GM19193 (cell line): ENCODE data around the gene TP63.

Source experiments
- POLR2A ChIP-seq: IDR thresholded peaks from 4 replicates; pipeline ENCODE4 v1.6.1; 2011; ENCODE audit not compliant: insufficient read depth, insufficient read length; ENCODE audit errors: extremely low read depth

Gene TP63

DNA sequence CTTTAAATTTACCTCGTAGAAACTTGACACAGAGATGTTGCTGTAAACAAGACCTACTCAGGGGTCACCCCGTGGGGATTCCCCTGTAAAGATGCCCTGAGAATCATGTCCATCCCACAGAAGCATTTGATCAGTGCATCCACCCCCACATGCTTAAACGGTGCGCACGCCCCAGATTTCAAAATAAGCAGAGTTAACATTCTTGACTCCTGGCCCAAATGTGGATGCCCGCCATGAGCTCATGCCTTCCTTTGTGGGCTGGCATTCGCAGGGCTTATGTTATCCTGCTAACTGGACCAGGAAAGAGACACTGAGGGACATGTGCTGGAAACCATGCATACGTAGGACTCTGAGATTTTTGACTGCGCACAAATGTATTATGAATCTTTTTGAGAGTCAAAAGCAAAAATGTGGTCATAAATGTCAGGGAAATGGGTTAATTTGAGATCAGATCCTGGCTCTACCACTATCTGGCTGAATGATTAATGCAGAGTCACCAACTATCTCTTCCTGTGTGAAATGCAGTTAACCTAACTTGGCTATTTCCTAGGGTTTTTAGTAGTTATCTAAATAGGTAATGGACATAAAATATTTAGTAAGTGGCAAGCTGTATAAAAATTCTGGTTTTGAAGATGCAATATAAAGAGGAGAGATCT is 9.1 kb upstream of the TP63 start:
- no peak for TF ChIP-seq POLR2A

DNA sequence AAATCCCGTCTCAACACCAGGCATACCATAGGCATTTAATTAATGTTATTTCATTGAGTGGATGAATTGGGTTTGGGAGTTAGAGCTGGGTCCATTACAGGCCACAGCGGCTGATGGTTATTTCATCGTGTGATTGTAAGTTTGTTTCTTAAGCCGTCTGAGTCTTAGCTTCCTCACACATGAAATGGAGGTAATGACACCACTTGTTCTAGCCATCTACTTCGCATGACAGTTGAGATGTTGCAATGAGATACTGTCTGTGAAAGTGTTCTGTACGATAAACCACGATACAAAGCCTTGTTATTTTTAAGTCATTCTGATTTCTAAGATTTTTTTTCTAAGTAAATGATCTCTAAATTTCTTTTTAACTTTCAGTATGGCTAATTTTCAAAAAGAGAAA is 8.6 kb upstream of the TP63 start:
- no peak for TF ChIP-seq POLR2A

DNA sequence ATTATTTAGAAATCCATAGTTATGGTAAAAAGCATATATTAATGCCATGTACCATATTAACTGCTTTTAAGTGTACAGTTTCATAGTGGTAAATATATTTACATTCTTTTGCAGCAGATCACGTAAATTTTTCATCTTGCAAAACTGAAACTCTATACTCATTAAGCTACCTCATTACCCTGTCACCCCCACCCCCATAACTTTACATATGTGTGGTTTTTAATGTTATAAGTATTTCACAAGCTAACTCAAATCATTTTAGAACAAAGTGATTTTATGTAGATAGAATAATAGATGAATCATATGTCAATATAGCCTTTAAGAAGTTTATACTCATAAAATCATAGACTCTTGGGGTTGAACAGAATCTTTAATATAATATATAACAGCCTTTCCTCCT is 7.1 kb upstream of the TP63 start:
- no peak for TF ChIP-seq POLR2A

DNA sequence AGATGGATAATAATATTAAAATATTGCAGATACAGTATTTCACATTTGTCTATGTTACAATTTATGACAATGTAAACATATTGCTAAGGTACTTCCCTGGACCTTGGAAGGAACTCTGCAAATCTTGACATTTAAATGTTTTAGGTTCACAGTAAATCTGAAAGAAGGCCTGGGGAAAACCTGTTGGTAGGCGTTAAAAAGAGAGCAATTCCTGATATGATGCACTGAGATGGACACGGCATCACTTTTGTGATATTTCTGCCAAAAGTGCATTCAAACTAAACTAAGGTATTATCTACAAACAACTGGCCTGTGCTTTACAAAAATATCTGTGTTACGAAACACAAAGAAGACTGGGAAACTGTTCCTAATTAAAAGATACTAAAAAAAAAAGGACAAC is 6.1 kb upstream of the TP63 start:
- no peak for TF ChIP-seq POLR2A

DNA sequence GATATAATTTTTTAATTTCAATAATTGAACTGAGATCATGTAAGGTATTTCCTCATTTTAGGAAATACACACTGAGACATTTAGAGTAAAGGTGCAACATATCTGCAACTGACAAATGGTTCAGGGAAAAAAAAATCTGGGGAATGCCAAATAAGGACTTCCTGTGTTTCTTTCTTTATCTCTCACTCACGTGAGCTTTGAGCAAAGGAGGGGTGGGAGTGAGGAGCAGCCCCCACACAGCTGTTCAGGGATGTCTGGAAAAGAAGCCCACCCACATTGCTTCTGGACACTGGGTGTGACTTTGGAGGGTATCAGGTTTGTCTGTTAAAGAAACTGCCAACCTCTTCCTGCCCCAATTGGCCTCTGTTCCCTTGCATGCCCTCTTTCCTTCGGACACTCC is 5.6 kb upstream of the TP63 start:
- no peak for TF ChIP-seq POLR2A

DNA sequence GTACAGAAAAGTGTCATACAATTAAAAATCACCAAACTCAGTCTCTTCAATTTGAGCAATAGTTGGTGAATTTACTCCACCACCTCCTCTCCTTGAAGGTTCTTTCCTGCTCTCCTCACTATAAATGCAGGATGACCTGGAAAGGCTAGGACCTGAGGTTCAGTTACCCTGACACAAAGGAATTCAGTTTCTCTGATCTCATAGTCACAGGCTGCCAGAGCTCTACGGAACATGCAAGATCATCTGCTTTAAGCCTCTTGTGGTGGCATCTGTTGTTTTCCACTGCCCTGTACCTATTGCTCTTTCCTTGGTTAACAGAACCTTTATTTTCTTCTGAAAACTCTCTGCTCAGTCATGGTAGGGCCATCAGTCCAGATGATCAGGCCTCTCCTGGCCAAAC is 4.9 kb upstream of the TP63 start:
- no peak for TF ChIP-seq POLR2A

DNA sequence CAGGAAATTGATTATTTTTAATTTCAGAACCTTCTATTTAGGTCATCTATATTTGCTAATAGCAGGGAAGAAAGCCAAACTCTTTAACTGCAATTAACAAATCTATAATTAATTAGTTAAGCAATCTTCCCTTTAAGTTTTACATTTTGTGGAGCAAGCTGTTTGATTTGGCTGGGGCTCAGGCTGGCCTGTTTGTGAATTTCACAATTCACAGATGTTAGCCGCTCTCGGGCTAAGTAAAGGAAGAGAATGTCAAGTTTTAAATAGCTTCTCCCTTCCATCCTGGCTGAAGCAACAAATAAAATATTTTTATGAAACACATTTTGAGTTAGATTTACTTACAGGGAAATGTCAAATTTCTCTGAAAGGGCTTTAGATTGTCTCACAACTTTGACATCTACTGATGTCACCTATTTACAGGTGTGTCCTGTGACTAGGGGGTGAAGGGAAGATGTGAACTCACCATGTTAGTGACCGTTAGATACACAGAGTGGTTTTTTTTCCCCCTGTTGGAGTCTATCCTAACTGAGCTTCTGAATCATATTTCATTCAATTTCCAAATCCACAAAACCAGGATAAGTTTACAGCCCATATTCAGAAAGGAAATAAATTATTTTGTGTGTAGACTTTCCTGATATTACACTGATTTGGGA is 1.3 kb upstream of the TP63 start:
- no peak for TF ChIP-seq POLR2A

DNA sequence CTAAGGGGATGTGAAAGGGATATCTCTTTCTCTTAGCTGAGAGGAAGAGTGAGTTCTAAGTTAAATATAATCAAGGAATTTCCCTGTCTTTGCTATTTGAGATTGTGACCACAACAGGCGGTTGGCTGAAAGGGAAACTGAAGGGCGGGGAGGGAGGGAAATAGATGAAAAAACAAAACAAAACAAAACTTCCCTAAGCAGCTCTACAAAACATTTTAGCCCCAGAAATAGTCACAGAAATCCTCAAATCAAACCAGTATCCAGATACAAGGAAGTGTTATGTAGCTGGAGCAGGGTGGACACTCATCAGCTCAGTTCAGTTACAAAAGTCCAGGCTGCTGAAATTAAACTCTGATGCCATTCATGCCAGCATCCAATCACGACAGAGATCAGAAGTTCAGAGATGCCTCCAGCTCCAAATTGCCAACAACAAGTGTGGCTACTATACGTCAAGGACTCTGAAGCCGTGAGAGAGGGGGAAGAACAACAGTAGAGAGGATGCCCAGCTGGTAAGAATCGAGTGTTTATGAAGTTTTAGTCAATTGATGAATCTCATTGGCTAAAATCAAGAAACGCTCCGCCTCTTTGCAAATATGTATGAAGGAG is 319 bp upstream of the TP63 start:
- peak; percentile 24 for TF ChIP-seq POLR2A

DNA sequence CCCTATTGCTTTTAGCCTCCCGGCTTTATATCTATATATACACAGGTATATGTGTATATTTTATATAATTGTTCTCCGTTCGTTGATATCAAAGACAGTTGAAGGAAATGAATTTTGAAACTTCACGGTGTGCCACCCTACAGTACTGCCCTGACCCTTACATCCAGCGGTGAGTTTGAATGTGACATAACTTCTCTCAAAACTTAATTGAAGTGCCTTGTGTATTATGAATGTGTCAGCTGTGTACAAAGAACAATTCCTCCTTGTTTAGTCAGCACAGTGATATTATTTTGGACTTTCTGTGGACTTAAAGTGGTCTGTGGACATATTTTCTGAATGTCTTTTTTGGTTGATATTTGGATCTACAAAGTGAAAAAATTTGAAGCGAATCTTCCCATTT is 220 bp downstream of the TP63 start:
- no peak for TF ChIP-seq POLR2A

DNA sequence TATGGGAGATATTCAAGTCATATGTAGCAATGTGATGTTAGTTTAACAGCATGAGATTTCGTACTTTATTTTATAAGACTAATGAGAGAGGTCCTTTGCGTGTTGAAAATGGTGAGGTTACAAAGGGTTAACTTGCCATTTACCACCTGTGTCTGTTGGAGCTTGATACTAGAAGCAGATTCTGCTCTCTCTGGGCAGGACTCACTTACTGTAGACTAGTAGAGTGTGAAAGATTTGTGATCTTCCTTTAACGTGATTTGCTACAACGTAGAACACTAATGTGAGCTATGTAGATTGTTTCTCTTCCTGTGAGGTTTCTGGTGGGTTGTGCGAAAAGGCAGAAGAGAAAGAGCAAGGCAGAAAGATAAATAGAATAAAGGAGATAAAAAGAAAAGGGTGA is 1.1 kb downstream of the TP63 start:
- TF ChIP-seq POLR2A = no peak

DNA sequence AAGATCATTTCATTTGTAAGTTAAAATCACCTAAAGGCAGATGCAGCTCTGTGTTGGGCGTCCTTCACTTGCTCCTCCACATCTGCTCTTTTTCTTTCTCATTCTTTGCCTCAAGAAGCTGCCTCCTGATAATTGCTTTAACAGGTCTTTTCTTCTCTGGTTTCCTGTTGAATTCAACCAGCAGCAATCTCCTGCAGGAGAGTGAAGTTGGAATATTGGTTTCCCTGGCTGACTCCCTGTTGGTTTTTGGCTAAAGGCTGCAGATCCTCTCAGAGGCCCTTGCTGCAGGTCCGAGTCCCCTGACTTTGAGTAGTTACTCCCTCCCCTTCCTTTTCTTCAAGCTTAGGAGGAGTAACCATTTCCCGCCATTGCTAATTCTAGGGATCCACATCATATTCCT is 4.2 kb downstream of the TP63 start:
- no peak for TF ChIP-seq POLR2A

DNA sequence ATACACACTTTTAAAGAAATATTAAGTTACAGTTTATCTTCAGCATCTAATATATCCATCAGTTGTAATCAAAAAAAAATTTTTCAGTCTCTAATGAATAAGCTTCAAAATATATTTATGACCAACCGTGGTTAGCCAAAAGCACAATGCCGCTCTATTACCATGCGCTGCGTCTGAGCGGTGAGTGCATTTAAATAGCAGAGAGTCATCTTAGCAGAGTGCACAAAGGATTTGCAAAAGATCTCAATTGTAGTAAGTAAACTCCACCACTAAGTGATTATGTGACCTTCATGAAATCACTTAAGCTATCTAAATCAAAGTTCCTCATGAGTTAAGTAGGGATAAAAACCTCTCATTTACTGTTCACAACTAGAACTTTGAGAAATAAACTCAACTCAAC is 4.9 kb downstream of the TP63 start:
- no peak for TF ChIP-seq POLR2A

DNA sequence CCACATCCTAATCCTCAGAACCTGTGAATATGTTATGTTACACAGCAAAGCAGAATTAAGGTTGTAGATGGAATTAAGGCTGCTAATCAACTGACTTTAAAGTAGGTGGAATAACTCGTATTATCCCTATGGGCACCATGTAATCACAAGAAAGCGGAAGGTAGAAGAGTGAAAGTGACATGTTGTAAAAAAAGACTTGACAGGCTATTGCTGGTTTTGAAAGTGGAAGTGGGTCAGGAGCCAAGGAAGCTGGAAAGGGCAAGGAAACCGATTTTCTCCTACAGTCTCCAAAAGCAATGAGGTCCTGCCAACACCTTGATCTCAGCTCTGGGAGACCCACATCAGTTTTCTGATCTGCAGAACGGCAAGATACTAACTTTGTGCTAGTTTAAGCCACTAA is 6.6 kb downstream of the TP63 start:
- TF ChIP-seq POLR2A = no peak

DNA sequence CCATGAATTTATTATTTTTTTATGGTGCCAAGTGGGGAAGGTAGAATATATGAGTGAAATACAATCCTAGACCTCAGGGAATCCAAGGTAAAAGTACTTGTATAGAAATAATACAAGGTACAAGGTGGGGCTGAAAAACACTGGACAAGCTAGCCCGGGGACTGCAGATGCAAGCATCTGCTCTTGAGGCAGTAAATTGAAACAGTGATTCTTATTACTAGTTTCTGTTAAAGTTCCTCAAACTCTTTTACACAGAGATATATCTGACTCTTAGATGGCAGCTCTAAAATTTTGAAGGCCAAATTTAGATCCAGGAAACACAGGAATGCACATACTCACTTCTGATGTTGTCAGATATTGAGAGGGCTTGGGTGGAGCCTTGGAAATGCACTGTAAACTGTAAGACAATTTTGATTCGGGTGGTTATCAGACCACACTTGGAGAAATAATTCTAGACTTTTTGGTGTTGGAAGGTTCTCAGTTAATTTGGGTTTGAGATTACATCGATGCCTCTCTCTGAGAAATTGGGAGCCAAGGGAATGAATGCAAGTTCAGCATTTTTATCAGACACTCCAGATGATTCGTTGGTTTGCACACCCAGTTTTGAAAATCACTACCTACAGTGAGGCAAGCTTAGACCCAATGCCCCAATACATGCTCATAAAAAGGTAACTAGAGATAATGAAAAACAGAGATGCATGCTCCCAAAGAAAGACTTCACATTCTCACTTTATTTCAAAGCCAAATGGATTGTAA is 7.3 kb downstream of the TP63 start:
- TF ChIP-seq POLR2A = no peak

DNA sequence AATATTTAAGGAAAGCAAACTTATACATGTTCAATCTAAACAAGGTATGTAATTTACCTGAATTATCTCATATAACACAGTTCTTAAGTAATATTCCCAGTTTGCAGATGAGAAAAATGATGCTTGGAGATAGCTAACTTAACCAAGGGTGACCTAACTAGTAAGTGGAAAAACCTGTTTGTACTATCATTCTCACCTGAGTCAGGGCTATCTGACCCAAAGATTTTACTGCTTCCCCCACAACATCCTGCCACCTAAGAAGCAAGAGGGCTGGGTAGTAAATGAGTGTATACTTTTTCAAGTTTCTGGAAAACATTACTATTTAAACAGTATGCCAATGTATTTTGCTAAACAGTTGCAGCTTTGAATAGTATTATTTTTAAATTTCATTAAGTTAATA is 10.6 kb downstream of the TP63 start:
- TF ChIP-seq POLR2A = no peak
